ENCODE measurements around the gene WHRN. TPM values are rescaled to one million over a fixed set of nuclear protein-coding genes. Genes with fewer than 3 reads are reported as not detected.

Gene WHRN
- total RNA-seq, 1 donor from 2014 or later: 11.8 TPM

GRCh38 chr9:114365194-114365593 lies 140.1 kb downstream of the WHRN start:
- no peak for DNase-seq (ENCODE audit: low spot score)

GRCh38 chr9:114364134-114365041 lies 140.9 kb downstream of the WHRN start:
- DNase-seq (ENCODE audit: low spot score): no peak

GRCh38 chr9:114363424-114363823 lies 141.8 kb downstream of the WHRN start:
- no peak for DNase-seq (ENCODE audit: low spot score)

- no peak for DNase-seq (ENCODE audit: low spot score)
These were observed 142.9 kb downstream of the WHRN start for GRCh38 chr9:114362394-114362793.

GRCh38 chr9:114361542-114361941 lies 143.7 kb downstream of the WHRN start:
- DNase-seq (ENCODE audit: low spot score): no peak

DNA sequence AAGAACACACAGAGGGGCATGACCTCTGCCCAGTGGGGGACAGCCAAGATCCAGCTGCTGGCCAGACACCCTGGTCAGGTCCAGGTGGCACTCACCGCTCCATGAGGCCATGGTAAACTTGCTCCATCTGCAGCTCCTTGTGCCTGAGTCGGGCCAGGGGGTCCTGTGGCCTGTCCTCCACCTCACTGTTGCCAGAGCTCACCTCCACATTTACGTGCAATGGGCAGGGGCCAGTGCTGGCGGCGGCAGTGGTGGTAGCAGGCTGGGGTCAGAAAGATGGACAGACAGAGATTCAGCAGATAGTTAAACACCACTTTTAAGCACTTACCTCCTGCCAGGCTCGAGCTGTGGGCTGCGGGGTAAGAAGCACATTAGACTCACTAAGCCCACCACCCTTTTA lies 145.5 kb downstream of the WHRN start:
- no peak for DNase-seq (ENCODE audit: low spot score)

DNA sequence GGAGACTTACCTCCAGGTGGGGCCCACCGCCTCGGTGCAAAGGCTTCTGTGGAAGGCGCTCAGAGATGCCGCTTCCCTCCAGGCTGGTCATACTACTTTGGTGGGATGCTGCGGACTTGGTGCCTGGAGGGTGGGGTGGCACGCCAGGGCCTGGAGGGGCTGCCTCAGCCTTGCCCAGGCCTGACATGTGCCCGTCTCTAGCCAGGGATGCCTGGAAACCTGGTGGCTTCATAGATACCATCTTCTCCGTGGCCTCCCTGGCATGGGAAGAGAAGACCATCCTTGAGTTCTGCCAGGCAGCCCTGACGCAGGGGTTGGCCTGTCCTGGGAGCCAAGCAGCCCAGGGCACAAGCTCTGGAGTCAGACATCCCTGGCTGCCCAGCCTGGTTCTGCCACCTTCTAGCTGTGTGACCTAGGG lies 147.4 kb downstream of the WHRN start:
- DNase-seq (ENCODE audit: low spot score): no peak

DNA sequence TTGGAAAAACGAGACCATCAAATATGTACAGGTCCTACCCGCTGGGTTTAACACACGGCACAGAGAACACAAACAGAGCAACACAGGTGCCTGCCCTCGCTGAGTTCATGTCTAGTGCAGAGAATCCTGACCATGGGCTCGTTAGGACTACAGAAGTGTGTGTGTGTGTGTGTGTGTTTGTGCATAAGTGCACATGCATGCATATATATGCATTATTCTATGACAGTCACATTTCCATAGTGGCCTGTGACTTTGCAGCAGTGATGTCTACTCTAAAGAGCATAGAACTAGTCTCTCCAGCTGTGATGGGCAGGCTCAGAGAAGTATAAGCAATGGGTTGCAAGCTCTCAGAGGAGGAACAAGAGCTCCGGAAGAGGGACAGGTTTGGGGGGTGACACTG lies 147.9 kb downstream of the WHRN start:
- DNase-seq (ENCODE audit: low spot score): no peak

- DNase-seq (ENCODE audit: low spot score): no peak
These were observed 148.5 kb downstream of the WHRN start for GRCh38 chr9:114356792-114357191.

DNA sequence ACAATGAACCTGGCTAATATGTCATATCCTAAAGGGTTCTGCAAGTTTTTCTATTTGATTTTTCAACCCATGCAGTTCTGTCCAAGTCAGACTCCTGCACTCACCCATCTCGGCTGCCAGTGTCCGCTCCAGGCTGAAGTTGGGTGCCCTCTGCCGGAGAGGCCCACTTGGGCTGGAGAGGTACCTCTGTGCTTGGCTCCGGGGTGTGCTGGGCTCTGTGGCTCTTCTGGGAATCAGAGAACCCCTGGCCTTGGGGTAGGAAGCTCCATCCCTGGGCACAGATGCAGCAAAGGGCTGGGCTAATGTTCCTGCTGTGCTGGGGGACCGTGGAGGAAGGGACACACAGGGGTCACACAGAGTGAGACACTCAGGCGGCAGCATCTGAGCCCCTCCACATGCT lies 149.5 kb downstream of the WHRN start:
- no peak for DNase-seq (ENCODE audit: low spot score)

Other genes starting within 250 kb of the WHRN start
- gene ORM1, start 182.4 kb downstream of the WHRN start, total RNA-seq: 3.3 TPM
- not detected for gene ORM2, start 175.6 kb downstream of the WHRN start, total RNA-seq
- gene AKNA, start 117.5 kb downstream of the WHRN start, total RNA-seq: 68.1 TPM
- gene ATP6V1G1, start 82.3 kb upstream of the WHRN start, total RNA-seq: 136 TPM
- gene TMEM268, start 105.8 kb upstream of the WHRN start, total RNA-seq: 18.9 TPM
- not detected for gene TEX53, start 152.3 kb upstream of the WHRN start, total RNA-seq
- not detected for gene TEX48, start 176.7 kb upstream of the WHRN start, total RNA-seq